Mucosa of descending colon (tissue), 3 donors: Measurements from ENCODE around the gene RDH14. TPM values are rescaled to one million over a fixed set of nuclear protein-coding genes. Genes with fewer than 3 reads are reported as not detected.

Source experiments
- ATAC-seq: fragments of 200-7000 bp; cut with Tn5 transposase; one replicate; pipeline ENCODE4 v1.9.1; 2020; ENCODE audit warnings: mild to moderate bottlenecking, moderate library complexity
- DNase-seq, 3 donors: peaks; one replicate each; pipeline ENCODE4 v3.0.0-alpha.2; 2020
- H3K36me3 ChIP-seq: fragments of 200-600 bp; one replicate; pipeline ENCODE4 v1.8.0; 2021; ENCODE audit warnings: low read depth, mild to moderate bottlenecking
- H3K4me1 ChIP-seq: fragments of 200-600 bp; one replicate; pipeline ENCODE4 v1.8.0; 2021; ENCODE audit warnings: low read depth, mild to moderate bottlenecking
- H3K4me3 ChIP-seq: fragments of 200-600 bp; one replicate; pipeline ENCODE4 v1.8.0; 2021; ENCODE audit warnings: mild to moderate bottlenecking
- H3K9me3 ChIP-seq: fragments of 200-600 bp; one replicate; pipeline ENCODE4 v1.8.0; 2021; ENCODE audit warnings: mild to moderate bottlenecking
- CTCF ChIP-seq: fragments of 200-600 bp; IDR thresholded peaks from one replicate; pipeline ENCODE4 v1.8.0; 2022; ENCODE audit warnings: antibody characterized with exemption, mild to moderate bottlenecking
- intact Hi-C, 2 donors: fragments of 100-400 bp; cut with DNase I in 1 of 2; cut with micrococcal nuclease in 1 of 2; formaldehyde crosslinking; loops; one replicate each; pipeline versions ENCODE4 v1.11.0 to v1.11.1; 2022; cut with DNase I, micrococcal nuclease
- total RNA-seq, 3 donors: library from RNA; stranded (reverse); fragmentation: NEBNext Ultra II Directional in 2 of 3; extraction: Animal tissue kit (Norgen Biotek cat#: 25700) in 2 of 3; gene quantifications; one replicate each; pipeline versions ENCODE4 v1.2.1 to v1.2.4, GENCODE V29; 2021 to 2023
- donor health status: DM: no; HTN: no; CAD: no; lungs with moderate emphysema.
- donor health status: DM: no; HTN: no; CAD: no.
- donor health status: DM: no; HTN: yes; CAD: no.

RDH14 gene
- total RNA-seq, 3 donors from 2014 or later = 16.2 to 25.3 (median 17.1) TPM

- no peak for TF ChIP-seq CTCF
- Histone ChIP-seq H3K36me3 (no peaks in the 10 kb centered on the region), H3K4me1 (no peaks in the 10 kb centered on the region), H3K9me3 (no peaks in the 10 kb centered on the region), H3K4me3 (no peak overlapping the region)
- intact Hi-C loops = no loop called here
- DNase-seq (no peak), ATAC-seq (no peak)
Observed at GRCh38 chr2:18596993-18597392, 36.5 kb upstream of the RDH14 start.

- ATAC-seq (no peak), DNase-seq (no peak)
- intact Hi-C loops = no loop called here
- TF ChIP-seq CTCF = no peak
- no peaks in the 10 kb centered on the region for H3K36me3 ChIP-seq
- H3K4me1 ChIP-seq = no peaks in the 10 kb centered on the region
- H3K4me3 ChIP-seq = no peak overlapping the region
- H3K9me3 ChIP-seq = no peaks in the 10 kb centered on the region
Observed at GRCh38 chr2:18593496-18593895, 33.0 kb upstream of the RDH14 start.

- H3K9me3 ChIP-seq = no peaks in the 10 kb centered on the region
- DNase-seq (no peak), ATAC-seq (no peak)
- H3K4me3 ChIP-seq = no peak overlapping the region
- no peaks in the 10 kb centered on the region for H3K4me1 ChIP-seq
- intact Hi-C loops = no loop called here
- TF ChIP-seq CTCF = no peak
- no peaks in the 10 kb centered on the region for H3K36me3 ChIP-seq
Observed at GRCh38 chr2:18592372-18592771, 31.9 kb upstream of the RDH14 start.

GRCh38 chr2:18589354-18589753 is 28.9 kb upstream of the RDH14 start, which contains the start of gene NT5C1B:
Gene NT5C1B (minus strand): TSS chr2:18589569. CDS start chr2:18589468, 101 bp downstream.
- ATAC-seq = no peak
- Histone ChIP-seq H3K9me3 (no peaks in the 10 kb centered on the region), H3K36me3 (no peaks in the 10 kb centered on the region), H3K4me3 (no peak within 1 kb of the TSS), H3K4me1 (no peaks in the 10 kb centered on the region)
- no peak for TF ChIP-seq CTCF
- DNase-seq = no peak
- intact Hi-C loops = no loop called here

- DNase-seq (no peak), ATAC-seq (peak; percentile 78)
- Histone ChIP-seq H3K4me1 (no peaks in the 10 kb centered on the region), H3K36me3 (no peaks in the 10 kb centered on the region), H3K9me3 (no peaks in the 10 kb centered on the region), H3K4me3 (no peak overlapping the region)
- no peak for TF ChIP-seq CTCF
- intact Hi-C loops = no loop called here
Observed at GRCh38 chr2:18588802-18589201, 28.3 kb upstream of the RDH14 start.

GRCh38 chr2:18588049-18588448 is 27.6 kb upstream of the RDH14 start:
- Histone ChIP-seq H3K4me3 (no peak overlapping the region), H3K36me3 (no peaks in the 10 kb centered on the region), H3K9me3 (no peaks in the 10 kb centered on the region), H3K4me1 (no peaks in the 10 kb centered on the region)
- DNase-seq (no peak), ATAC-seq (no peak)
- TF ChIP-seq CTCF = no peak
- intact Hi-C loops = no loop called here
